Measurements from ENCODE around the gene KLHL9. TPM values are rescaled to one million over a fixed set of nuclear protein-coding genes. Genes with fewer than 3 reads are reported as not detected.
"Not testable (repeated sequence)": the region's sequence is repeated elsewhere in the genome, so short reads cannot be mapped to it uniquely, and the experiment has no call there.

The KLHL9 gene
- total RNA-seq (10 to 100 TPM; 11.8 to 37.7 (median 19.1) TPM), polyA plus RNA-seq (10 to 100 TPM; 21.1 to 23.0 TPM), total RNA-seq (35.0 reads per million, percentile 63 among the genes with 10 or more reads in this experiment)

- Mint-ChIP-seq H3K27me3 (peaks cover 0 to 27% (median 0%) of the 10 kb centered on the region in 5 donors), H3K27ac (peak within 1 kb of the TSS; percentile 90 to 98 (median 95)), H3K4me1 (peaks cover 36 to 65% (median 60%) of the 10 kb centered on the region in 7 donors), H3K4me3 (peak within 1 kb of the TSS; percentile 90 to 97 (median 94)), H3K36me3 (peaks cover 11 to 26% (median 20%) of the 10 kb centered on the region in 5 donors), H3K9me3 (peaks cover 0 to 14% (median 3%) of the 10 kb centered on the region in 11 donors)
- peak within 1 kb of the TSS; percentile 95 for H3K27ac ChIP-seq (ENCODE audit: low read depth, low read length)
- DNase-seq (peak; percentile 72 to 87 (median 85)), ATAC-seq (peak; percentile 94)
- peaks cover 0 to 7% (median 0%) of the 10 kb centered on the region in 3 experiments for H3K36me3 ChIP-seq (ENCODE audit: control insufficient read depth in 2 of 3, insufficient read depth in 3 of 3, low read length in 3 of 3)
- H3K9me3 ChIP-seq (ENCODE audit: control insufficient read depth in 2 of 3, low read length in 3 of 3) = no peaks in the 10 kb centered on the region
- ChIA-PET POLR2A (interaction anchor here (0.6 to 2.7 kb wide), 13 partner anchors 9 to 710 kb away, joined by 3 to 12 read pairs (median 3); partner anchors contain the start of gene MTAP), CTCF (interaction anchor here (0.7 to 3.3 kb wide), 6 partner anchors 9 to 74 kb away, joined by 3 to 19 read pairs (median 6); no protein-coding TSS in a partner anchor)
- peak within 1 kb of the TSS; percentile 96 for H3K4me3 ChIP-seq (ENCODE audit: low read length)
- H3K27me3 ChIP-seq (ENCODE audit: control insufficient read depth in 2 of 2, insufficient read depth in 2 of 2, low read length in 2 of 2) = no peaks in the 10 kb centered on the region
- peaks cover 15 to 35% of the 10 kb centered on the region in 2 donors for H3K4me1 ChIP-seq (ENCODE audit: control insufficient read depth in 2 of 2, insufficient read depth in 2 of 2, low read length in 2 of 2)
- intact Hi-C loops (cut with micrococcal nuclease) = loop anchor here (1.0 to 10.0 kb wide), 13 partner anchors 8 to 1955 kb away; partner anchors contain the start of genes CDKN2A (in 2 of the 2), CDKN2B-AS1 (in 2 of the 2), MLLT3 (in 2 of the 2) and HACD4 (in 1 of the 2)
Measured at GRCh38 chr9:21334701-21335632, at the start of gene KLHL9. Gene KLHL9, minus strand, starts transcription at chr9:21335404. Its CDS starts 545 bp downstream, at chr9:21334859.

- peaks cover 0 to 17% (median 6%) of the 10 kb centered on the region in 7 donors for H3K4me1 Mint-ChIP-seq
- H3K4me1 ChIP-seq (ENCODE audit: control insufficient read depth in 2 of 2, insufficient read depth in 2 of 2, low read length in 2 of 2) = no peaks in the 10 kb centered on the region
- no peak overlapping the region for H3K27ac ChIP-seq (ENCODE audit: low read depth, low read length)
- no peaks in the 10 kb centered on the region for H3K9me3 ChIP-seq (ENCODE audit: control insufficient read depth in 2 of 3, low read length in 3 of 3)
- H3K4me3 Mint-ChIP-seq = peak overlapping the region in 4 of 10 donors; percentile 1 to 31 (median 4)
- no peaks in the 10 kb centered on the region for H3K27me3 ChIP-seq (ENCODE audit: control insufficient read depth in 2 of 2, insufficient read depth in 2 of 2, low read length in 2 of 2)
- DNase-seq (no peak), ATAC-seq (no peak)
- ChIA-PET POLR2A (no interaction called here), CTCF (no interaction called here)
- H3K9me3 Mint-ChIP-seq = no peaks in the 10 kb centered on the region
- intact Hi-C loops (cut with micrococcal nuclease) = no loop called here
- no peaks in the 10 kb centered on the region for H3K36me3 Mint-ChIP-seq
- H3K36me3 ChIP-seq (ENCODE audit: control insufficient read depth in 2 of 3, insufficient read depth in 3 of 3, low read length in 3 of 3) = no peaks in the 10 kb centered on the region
- H3K27ac Mint-ChIP-seq = no peak overlapping the region
- H3K27me3 Mint-ChIP-seq = peaks cover 34 to 66% (median 39%) of the 10 kb centered on the region in 5 donors
- no peak overlapping the region for H3K4me3 ChIP-seq (ENCODE audit: low read length)
Measured at GRCh38 chr9:21383627-21384026, 48.4 kb upstream of the KLHL9 start.

GRCh38 chr9:21381448-21382339, 46.5 kb upstream of the KLHL9 start:
- Mint-ChIP-seq H3K36me3 (no peaks in the 10 kb centered on the region), H3K4me1 (peaks cover 0 to 17% (median 6%) of the 10 kb centered on the region in 7 donors), H3K27me3 (peaks cover 26 to 65% (median 38%) of the 10 kb centered on the region in 5 donors), H3K27ac (peak overlapping the region in 1 of 9 donors; percentile 6), H3K4me3 (peak overlapping the region in 4 of 10 donors; percentile 10 to 45 (median 26)), H3K9me3 (no peaks in the 10 kb centered on the region)
- Histone ChIP-seq H3K4me1 (ENCODE audit: control insufficient read depth in 2 of 2, insufficient read depth in 2 of 2, low read length in 2 of 2) (no peaks in the 10 kb centered on the region), H3K36me3 (ENCODE audit: control insufficient read depth in 2 of 3, insufficient read depth in 3 of 3, low read length in 3 of 3) (no peaks in the 10 kb centered on the region), H3K4me3 (ENCODE audit: low read length) (no peak overlapping the region), H3K27ac (ENCODE audit: low read depth, low read length) (no peak overlapping the region), H3K9me3 (ENCODE audit: control insufficient read depth in 2 of 3, low read length in 3 of 3) (no peaks in the 10 kb centered on the region), H3K27me3 (ENCODE audit: control insufficient read depth in 2 of 2, insufficient read depth in 2 of 2, low read length in 2 of 2) (no peaks in the 10 kb centered on the region)
- intact Hi-C loops (cut with micrococcal nuclease) = loop anchor here in 1 of 2 donors (2.0 kb wide), 2 partner anchors 25 to 47 kb away; partner anchors contain the start of gene KLHL9
- peak; percentile 87 for ATAC-seq
- DNase-seq = no peak
- ChIA-PET CTCF (interaction anchor here (2.0 kb wide), 1 partner anchor 56 kb away, joined by 5 read pairs; no protein-coding TSS in a partner anchor), POLR2A (no interaction called here)

- DNase-seq; ATAC-seq; H3K4me1 ChIP-seq (ENCODE audit: control insufficient read depth in 2 of 2, insufficient read depth in 2 of 2, low read length in 2 of 2); H3K27me3 ChIP-seq (ENCODE audit: control insufficient read depth in 2 of 2, insufficient read depth in 2 of 2, low read length in 2 of 2); H3K27ac Mint-ChIP-seq; H3K9me3 ChIP-seq (ENCODE audit: control insufficient read depth in 2 of 3, low read length in 3 of 3); H3K4me3 ChIP-seq (ENCODE audit: low read length); H3K36me3 ChIP-seq (ENCODE audit: control insufficient read depth in 2 of 3, insufficient read depth in 3 of 3, low read length in 3 of 3); POLR2A ChIA-PET; H3K4me3 Mint-ChIP-seq; CTCF ChIA-PET; H3K4me1 Mint-ChIP-seq; H3K36me3 Mint-ChIP-seq; H3K27ac ChIP-seq (ENCODE audit: low read depth, low read length); intact Hi-C loops (cut with micrococcal nuclease): not testable (repeated sequence)
- peaks cover 17 to 50% (median 27%) of the 10 kb centered on the region in 5 donors for H3K27me3 Mint-ChIP-seq
- H3K9me3 Mint-ChIP-seq = peaks cover 0 to 10% (median 0%) of the 10 kb centered on the region in 11 donors
Measured at GRCh38 chr9:21371467-21371866, 36.3 kb upstream of the KLHL9 start.

GRCh38 chr9:21367957-21368356, 32.8 kb upstream of the KLHL9 start, which contains the start of gene IFNA13:
Gene IFNA13, minus strand, starts transcription at chr9:21368057. Its CDS starts 47 bp downstream, at chr9:21368010.
- Mint-ChIP-seq H3K36me3 (no peaks in the 10 kb centered on the region), H3K27me3 (peaks cover 17 to 58% (median 32%) of the 10 kb centered on the region in 5 donors), H3K4me1 (no peaks in the 10 kb centered on the region), H3K27ac (no peak within 1 kb of the TSS), H3K4me3 (no peak within 1 kb of the TSS), H3K9me3 (no peaks in the 10 kb centered on the region)
- Histone ChIP-seq H3K9me3 (ENCODE audit: control insufficient read depth in 2 of 3, low read length in 3 of 3) (no peaks in the 10 kb centered on the region), H3K4me3 (ENCODE audit: low read length) (no peak within 1 kb of the TSS), H3K36me3 (ENCODE audit: control insufficient read depth in 2 of 3, insufficient read depth in 3 of 3, low read length in 3 of 3) (no peaks in the 10 kb centered on the region), H3K4me1 (ENCODE audit: control insufficient read depth in 2 of 2, insufficient read depth in 2 of 2, low read length in 2 of 2) (no peaks in the 10 kb centered on the region), H3K27me3 (ENCODE audit: control insufficient read depth in 2 of 2, insufficient read depth in 2 of 2, low read length in 2 of 2) (no peaks in the 10 kb centered on the region), H3K27ac (ENCODE audit: low read depth, low read length) (no peak within 1 kb of the TSS)
- CTCF ChIA-PET = no interaction called here
- no peak for DNase-seq
- ATAC-seq = no peak
- intact Hi-C loops (cut with micrococcal nuclease) = no loop called here
- POLR2A ChIA-PET = no interaction called here

GRCh38 chr9:21367169-21367568, 32.0 kb upstream of the KLHL9 start:
- intact Hi-C loops (cut with micrococcal nuclease); H3K36me3 ChIP-seq (ENCODE audit: control insufficient read depth in 2 of 3, insufficient read depth in 3 of 3, low read length in 3 of 3); H3K9me3 Mint-ChIP-seq; CTCF ChIA-PET; DNase-seq; H3K9me3 ChIP-seq (ENCODE audit: control insufficient read depth in 2 of 3, low read length in 3 of 3); H3K4me3 ChIP-seq (ENCODE audit: low read length); H3K4me3 Mint-ChIP-seq; ATAC-seq; H3K27ac Mint-ChIP-seq; H3K27ac ChIP-seq (ENCODE audit: low read depth, low read length); POLR2A ChIA-PET; H3K4me1 Mint-ChIP-seq; H3K27me3 ChIP-seq (ENCODE audit: control insufficient read depth in 2 of 2, insufficient read depth in 2 of 2, low read length in 2 of 2); H3K36me3 Mint-ChIP-seq; H3K4me1 ChIP-seq (ENCODE audit: control insufficient read depth in 2 of 2, insufficient read depth in 2 of 2, low read length in 2 of 2): not testable (repeated sequence)
- H3K27me3 Mint-ChIP-seq = peaks cover 17 to 61% (median 32%) of the 10 kb centered on the region in 5 donors
